Natural killer cell (primary cell): ENCODE measurements around the gene ITGAE. TPM values are rescaled to one million over a fixed set of nuclear protein-coding genes. Genes with fewer than 3 reads are reported as not detected.

Source experiments
- ATAC-seq, 3 donors: fragments of 150-1000 bp in 2 of 3; fragments of 200-7000 bp in 1 of 3; cut with Tn5 transposase; 1 replicate in 1 of 3; 2 replicates in 2 of 3; pipeline ENCODE4 v1.10.0; 2021; ENCODE audit warnings: mild to moderate bottlenecking in 2 of 3, moderate library complexity in 2 of 3
- DNase-seq, 2 donors: peaks; one replicate each; pipeline versions ENCODE4 v3.0.0 to v3.0.0-alpha.2; 2013 to 2021; ENCODE audit warnings: mixed read lengths in 1 of 2
- H3K27ac ChIP-seq: one replicate; pipeline ENCODE4 v1.5.1; 2013; ENCODE audit warnings: mild to moderate bottlenecking, low read length
- H3K27me3 ChIP-seq: one replicate; pipeline ENCODE4 v1.6.1; 2013; ENCODE audit warnings: low read length; ENCODE audit not compliant: control insufficient read depth, insufficient read depth
- H3K36me3 ChIP-seq: one replicate; pipeline ENCODE4 v1.6.1; 2013; ENCODE audit warnings: low read length; ENCODE audit not compliant: control insufficient read depth, insufficient read depth
- H3K4me1 ChIP-seq: one replicate; pipeline ENCODE4 v1.6.1; 2013; ENCODE audit warnings: low read length; ENCODE audit not compliant: control insufficient read depth, insufficient read depth
- H3K4me3 ChIP-seq: one replicate; pipeline ENCODE4 v1.5.1; 2013; ENCODE audit warnings: low read length
- H3K9me3 ChIP-seq: one replicate; pipeline ENCODE4 v1.6.1; 2013; ENCODE audit warnings: low read length; ENCODE audit not compliant: control insufficient read depth, insufficient read depth
- H3K27ac Mint-ChIP-seq, 2 donors: one replicate each; pipeline ENCODE4 v1.8.0; 2022; ENCODE audit warnings: mild to moderate bottlenecking in 2 of 2, mixed read lengths in 2 of 2, moderate library complexity in 1 of 2
- H3K27me3 Mint-ChIP-seq, 2 donors: one replicate each; pipeline ENCODE4 v1.8.0; 2022; ENCODE audit warnings: low read depth in 2 of 2, mixed read lengths in 2 of 2
- H3K36me3 Mint-ChIP-seq: one replicate; pipeline ENCODE4 v1.8.0; 2022; ENCODE audit warnings: mixed read lengths
- H3K4me1 Mint-ChIP-seq, 2 donors: one replicate each; pipeline ENCODE4 v1.8.0; 2022; ENCODE audit warnings: mixed read lengths in 2 of 2
- H3K4me3 Mint-ChIP-seq: one replicate; pipeline ENCODE4 v1.8.0; 2022; ENCODE audit warnings: mild to moderate bottlenecking, moderate library complexity, mixed read lengths
- H3K9me3 Mint-ChIP-seq, 2 donors: one replicate each; pipeline ENCODE4 v1.8.0; 2022; ENCODE audit warnings: mixed read lengths in 2 of 2
- CTCF ChIP-seq: fragments of 200-600 bp; IDR thresholded peaks from one replicate; pipeline ENCODE4 v1.8.0; 2022; ENCODE audit warnings: antibody characterized with exemption
- WGBS: methylation state at CpG from one replicate; pipeline ENCODE4 v1.1.7; 2013; ENCODE audit warnings: missing lambda C conversion rate; ENCODE audit not compliant: insufficient coverage; 5-methylcytosine and 5-hydroxymethylcytosine counted together
- intact Hi-C: fragments of 100-400 bp; cut with micrococcal nuclease; formaldehyde crosslinking; loops from one replicate; pipeline ENCODE4 v1.14.2; 2022
- total RNA-seq, 4 donors: library from RNA; stranded (reverse); fragments of 120-200 nt in 1 of 4; gene quantifications; one replicate each; pipeline versions ENCODE4 v1.2.3 to v1.2.4, GENCODE V29; 2013 to 2022

Gene ITGAE
- total RNA-seq, 3 donors from 2014 or later (not counting 1 experiment from before 2014, with no cell fraction given): 12.8 to 13.8 (median 13.8) TPM

DNA sequence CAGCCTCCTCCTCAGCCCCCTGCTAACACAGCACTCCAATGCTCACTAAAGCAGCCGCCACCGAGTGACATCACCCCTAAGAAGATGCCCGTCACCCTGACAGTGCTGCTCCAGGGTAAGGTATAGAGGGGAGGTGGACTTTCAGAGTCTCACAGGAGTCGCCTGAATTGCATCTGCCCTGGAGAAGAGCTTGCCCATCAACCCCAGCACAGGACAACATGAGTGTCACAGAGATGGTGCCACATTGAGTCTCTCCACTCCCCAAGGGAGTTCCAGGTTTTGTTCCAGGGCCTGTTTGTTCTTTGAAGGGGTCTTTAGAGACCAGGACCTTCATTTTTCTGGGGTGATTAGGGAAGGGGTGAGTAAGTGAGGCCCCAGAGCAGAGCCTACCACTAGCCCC is 102.8 kb downstream of the ITGAE start:
- no peak for TF ChIP-seq CTCF
- no peaks in the 10 kb centered on the region for H3K36me3 ChIP-seq
- DNase-seq: no peak
- peaks cover 36% of the 10 kb centered on the region for H3K4me1 ChIP-seq
- no peaks in the 10 kb centered on the region for H3K27me3 ChIP-seq
- intact Hi-C loops: no loop called here
- no peak for ATAC-seq
- H3K9me3 ChIP-seq: no peaks in the 10 kb centered on the region
- no peaks in the 10 kb centered on the region for H3K9me3 Mint-ChIP-seq
- peaks cover 12 to 33% of the 10 kb centered on the region in 2 donors for H3K4me1 Mint-ChIP-seq
- H3K27ac Mint-ChIP-seq: no peak overlapping the region
- no peak overlapping the region for H3K4me3 ChIP-seq
- no peaks in the 10 kb centered on the region for H3K36me3 Mint-ChIP-seq
- H3K4me3 Mint-ChIP-seq: no peak overlapping the region
- no peak overlapping the region for H3K27ac ChIP-seq
- WGBS: 98% methylated on average over 4 of the region's 4 CpGs
- H3K27me3 Mint-ChIP-seq: no peaks in the 10 kb centered on the region

- no peak overlapping the region for H3K27ac ChIP-seq
- H3K36me3 Mint-ChIP-seq: no peaks in the 10 kb centered on the region
- intact Hi-C loops: no loop called here
- H3K36me3 ChIP-seq: no peaks in the 10 kb centered on the region
- H3K4me1 ChIP-seq: peaks cover 42% of the 10 kb centered on the region
- H3K27ac Mint-ChIP-seq: no peak overlapping the region
- ATAC-seq (no peak), DNase-seq (no peak)
- H3K9me3 ChIP-seq: no peaks in the 10 kb centered on the region
- H3K4me3 Mint-ChIP-seq: no peak overlapping the region
- no peak overlapping the region for H3K4me3 ChIP-seq
- 88% methylated on average over 9 of the region's 12 CpGs for WGBS
- no peaks in the 10 kb centered on the region for H3K27me3 ChIP-seq
- peaks cover 12 to 33% of the 10 kb centered on the region in 2 donors for H3K4me1 Mint-ChIP-seq
- H3K9me3 Mint-ChIP-seq: no peaks in the 10 kb centered on the region
- TF ChIP-seq CTCF: no peak
- H3K27me3 Mint-ChIP-seq: no peaks in the 10 kb centered on the region
Observed at GRCh38 chr17:3697103-3697476, 103.9 kb downstream of the ITGAE start.

- Mint-ChIP-seq H3K36me3 (no peaks in the 10 kb centered on the region), H3K27ac (peak within 1 kb of the TSS in 1 of 2 donors; percentile 79), H3K27me3 (peaks cover 0 to 5% of the 10 kb centered on the region in 2 donors), H3K4me3 (peak within 1 kb of the TSS; percentile 80), H3K4me1 (peaks cover 12 to 36% of the 10 kb centered on the region in 2 donors), H3K9me3 (no peaks in the 10 kb centered on the region)
- peak within 1 kb of the TSS; percentile 60 for H3K4me3 ChIP-seq
- H3K27me3 ChIP-seq: peaks cover 3% of the 10 kb centered on the region
- peak within 1 kb of the TSS; percentile 52 for H3K27ac ChIP-seq
- TF ChIP-seq CTCF: no peak
- H3K36me3 ChIP-seq: peaks cover 2% of the 10 kb centered on the region
- ATAC-seq (peak; percentile 46 to 61 (median 52)), DNase-seq (peak; percentile 29 to 63)
- no peaks in the 10 kb centered on the region for H3K9me3 ChIP-seq
- WGBS: under 1% methylated on average over 57 of the region's 65 CpGs
- H3K4me1 ChIP-seq: peaks cover 52% of the 10 kb centered on the region
- intact Hi-C loops: loop anchor here (2.0 kb wide), 1 partner anchor 15 kb away; no protein-coding TSS in a partner anchor
Observed at GRCh38 chr17:3695723-3696411, 105.1 kb downstream of the ITGAE start, which contains the start of gene P2RX5. Gene P2RX5, minus strand, starts transcription at chr17:3696155. Its CDS starts 150 bp downstream, at chr17:3696005.
